IPS-15b (cell line): ENCODE data around the gene TCN1.

Experiments
- H3K27me3 ChIP-seq: one replicate; pipeline ENCODE4 v1.6.1; 2013; ENCODE audit warnings: low read length; ENCODE audit not compliant: control insufficient read depth, insufficient read depth
- H3K36me3 ChIP-seq: one replicate; pipeline ENCODE4 v1.6.1; 2013; ENCODE audit warnings: low read length; ENCODE audit not compliant: control insufficient read depth, insufficient read depth
- H3K4me1 ChIP-seq: one replicate; pipeline ENCODE4 v1.6.1; 2013; ENCODE audit warnings: mild to moderate bottlenecking, low read length; ENCODE audit not compliant: control insufficient read depth, insufficient read depth
- H3K4me3 ChIP-seq: one replicate; pipeline ENCODE4 v1.5.1; 2013; ENCODE audit warnings: low read depth, low read length
- H3K9ac ChIP-seq: one replicate; pipeline ENCODE4 v1.6.1; 2013; ENCODE audit warnings: low read depth, mild to moderate bottlenecking, low read length
- H3K9me3 ChIP-seq: one replicate; pipeline ENCODE4 v1.6.1; 2013; ENCODE audit warnings: mild to moderate bottlenecking, low read length; ENCODE audit not compliant: control insufficient read depth, insufficient read depth

The TCN1 gene

GRCh38 chr11:59878575-59878974 is 12.3 kb upstream of the TCN1 start, which contains the start of gene OOSP3:
TSS of gene OOSP3 (plus strand) at chr11:59878782. CDS start at chr11:59878809, 27 bp downstream.
- no peaks in the 10 kb centered on the region for H3K9me3 ChIP-seq
- no peak within 1 kb of the TSS for H3K4me3 ChIP-seq
- peaks cover 5% of the 10 kb centered on the region for H3K4me1 ChIP-seq
- no peaks in the 10 kb centered on the region for H3K36me3 ChIP-seq
- no peaks in the 10 kb centered on the region for H3K27me3 ChIP-seq
- no peak within 1 kb of the TSS for H3K9ac ChIP-seq

GRCh38 chr11:59877784-59878183 is 11.5 kb upstream of the TCN1 start:
- Histone ChIP-seq H3K36me3 (no peaks in the 10 kb centered on the region), H3K4me1 (peaks cover 5% of the 10 kb centered on the region), H3K27me3 (no peaks in the 10 kb centered on the region), H3K4me3 (no peak overlapping the region), H3K9me3 (no peaks in the 10 kb centered on the region), H3K9ac (no peak overlapping the region)

- Histone ChIP-seq H3K9me3 (no peaks in the 10 kb centered on the region), H3K4me3 (no peak overlapping the region), H3K27me3 (no peaks in the 10 kb centered on the region), H3K9ac (no peak overlapping the region), H3K4me1 (peaks cover 5% of the 10 kb centered on the region), H3K36me3 (no peaks in the 10 kb centered on the region)
These were observed 11.0 kb upstream of the TCN1 start for GRCh38 chr11:59877325-59877724.

GRCh38 chr11:59875856-59876519 is 9.7 kb upstream of the TCN1 start:
- no peaks in the 10 kb centered on the region for H3K36me3 ChIP-seq
- H3K9me3 ChIP-seq, result no peaks in the 10 kb centered on the region
- no peaks in the 10 kb centered on the region for H3K27me3 ChIP-seq
- H3K4me1 ChIP-seq, result peaks cover 5% of the 10 kb centered on the region
- no peak overlapping the region for H3K4me3 ChIP-seq
- no peak overlapping the region for H3K9ac ChIP-seq

- Histone ChIP-seq H3K27me3 (no peaks in the 10 kb centered on the region), H3K4me1 (no peaks in the 10 kb centered on the region), H3K9ac (no peak overlapping the region), H3K4me3 (no peak overlapping the region), H3K9me3 (no peaks in the 10 kb centered on the region), H3K36me3 (no peaks in the 10 kb centered on the region)
These were observed 5.8 kb upstream of the TCN1 start for GRCh38 chr11:59872076-59872475.

GRCh38 chr11:59867946-59868345 is 1.7 kb upstream of the TCN1 start:
- Histone ChIP-seq H3K9ac (no peak overlapping the region), H3K4me1 (no peaks in the 10 kb centered on the region), H3K27me3 (no peaks in the 10 kb centered on the region), H3K36me3 (no peaks in the 10 kb centered on the region), H3K9me3 (no peaks in the 10 kb centered on the region), H3K4me3 (no peak overlapping the region)

GRCh38 chr11:59866836-59867235 is 549 bp upstream of the TCN1 start:
- no peaks in the 10 kb centered on the region for H3K27me3 ChIP-seq
- no peaks in the 10 kb centered on the region for H3K9me3 ChIP-seq
- no peak overlapping the region for H3K9ac ChIP-seq
- H3K36me3 ChIP-seq, result no peaks in the 10 kb centered on the region
- H3K4me3 ChIP-seq, result no peak overlapping the region
- H3K4me1 ChIP-seq, result no peaks in the 10 kb centered on the region

GRCh38 chr11:59865031-59865430 is 1.3 kb downstream of the TCN1 start:
- no peaks in the 10 kb centered on the region for H3K36me3 ChIP-seq

GRCh38 chr11:59862252-59862651 is 4.0 kb downstream of the TCN1 start:
- no peak overlapping the region for H3K4me3 ChIP-seq

More at GRCh38 chr11:59865031-59865430, 1.3 kb downstream of the TCN1 start:
- Histone ChIP-seq H3K9me3 (no peaks in the 10 kb centered on the region), H3K9ac (no peak overlapping the region), H3K27me3 (no peaks in the 10 kb centered on the region), H3K4me1 (no peaks in the 10 kb centered on the region), H3K4me3 (no peak overlapping the region)

GRCh38 chr11:59859673-59860072 is 6.6 kb downstream of the TCN1 start:
- peaks cover 3% of the 10 kb centered on the region for H3K4me1 ChIP-seq
- H3K9ac ChIP-seq, result no peak overlapping the region
- H3K9me3 ChIP-seq, result no peaks in the 10 kb centered on the region
- no peaks in the 10 kb centered on the region for H3K27me3 ChIP-seq
- H3K4me3 ChIP-seq, result no peak overlapping the region
- no peaks in the 10 kb centered on the region for H3K36me3 ChIP-seq

More at GRCh38 chr11:59862252-59862651, 4.0 kb downstream of the TCN1 start:
- Histone ChIP-seq H3K9ac (no peak overlapping the region), H3K4me1 (peaks cover 3% of the 10 kb centered on the region), H3K27me3 (no peaks in the 10 kb centered on the region), H3K9me3 (no peaks in the 10 kb centered on the region), H3K36me3 (no peaks in the 10 kb centered on the region)

- Histone ChIP-seq H3K9me3 (no peaks in the 10 kb centered on the region), H3K4me3 (no peak overlapping the region), H3K27me3 (no peaks in the 10 kb centered on the region), H3K4me1 (peaks cover 3% of the 10 kb centered on the region), H3K36me3 (no peaks in the 10 kb centered on the region), H3K9ac (no peak overlapping the region)
These were observed 8.6 kb downstream of the TCN1 start for GRCh38 chr11:59857439-59858434.
